ENCODE data around the gene UQCRHL.
A peak's percentile ranks its signal among the peaks of the same experiment; 100 is the strongest.

- peak; percentile 78 for TF ChIP-seq POLR2A (IDR thresholded peaks at IDR 0.05; ENCODE audit: low read length)
- no peak for TF ChIP-seq GATA1 (IDR thresholded peaks at IDR 0.05; ENCODE audit: low read depth, low read length)
These were observed 27.2 kb upstream of the UQCRHL start for GRCh38 chr1:15834406-15835204.
